LNCAP (cell line): ENCODE measurements around the gene DLGAP1.

ENCODE experiments used
- TF ChIP-seq, protein P1 (sequence below): fragments of 450-650 bp; IDR thresholded peaks from 2 replicates; pipeline ENCODE4 v1.5.1; 2017; ENCODE audit warnings: mild to moderate bottlenecking

DLGAP1 gene

DNA sequence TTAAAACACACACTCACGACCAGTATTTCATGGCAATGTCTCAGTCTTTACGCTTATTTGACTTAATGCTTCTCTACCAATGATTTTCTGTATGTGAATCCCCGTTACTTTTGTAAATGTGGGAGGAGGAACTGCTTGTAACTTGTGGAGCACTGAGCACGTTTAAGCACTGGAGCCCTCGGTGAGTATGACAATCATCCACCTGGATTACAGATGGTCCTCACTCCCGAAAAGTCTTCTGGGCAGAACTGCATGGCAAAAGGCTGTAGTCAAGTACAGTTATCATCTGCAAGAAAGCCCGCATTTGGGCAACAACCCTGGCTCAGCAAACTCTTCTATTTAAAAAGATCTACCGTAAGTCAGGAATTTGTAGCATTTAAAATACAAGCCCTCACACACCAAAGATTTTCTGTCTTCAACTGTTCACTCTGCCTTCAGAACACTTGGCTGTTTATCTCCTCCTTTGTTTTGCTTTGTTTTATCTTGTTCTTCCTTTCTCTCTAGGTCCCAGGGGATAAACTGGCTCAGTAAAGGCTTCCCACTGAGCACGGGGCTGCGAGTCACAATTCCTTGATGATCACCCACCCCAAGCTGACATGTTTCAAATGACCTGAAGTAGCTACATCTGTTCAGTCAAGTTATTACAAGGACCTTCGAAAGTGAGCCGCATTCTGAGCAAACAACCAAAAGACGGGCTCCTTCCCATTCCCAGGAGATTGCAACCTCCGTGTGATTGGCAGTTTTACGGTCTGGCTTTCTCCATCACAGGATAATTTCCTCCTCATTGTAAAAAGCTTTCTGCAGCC is 102.2 kb downstream of the DLGAP1 start:
- TF ChIP-seq, protein P1, sequence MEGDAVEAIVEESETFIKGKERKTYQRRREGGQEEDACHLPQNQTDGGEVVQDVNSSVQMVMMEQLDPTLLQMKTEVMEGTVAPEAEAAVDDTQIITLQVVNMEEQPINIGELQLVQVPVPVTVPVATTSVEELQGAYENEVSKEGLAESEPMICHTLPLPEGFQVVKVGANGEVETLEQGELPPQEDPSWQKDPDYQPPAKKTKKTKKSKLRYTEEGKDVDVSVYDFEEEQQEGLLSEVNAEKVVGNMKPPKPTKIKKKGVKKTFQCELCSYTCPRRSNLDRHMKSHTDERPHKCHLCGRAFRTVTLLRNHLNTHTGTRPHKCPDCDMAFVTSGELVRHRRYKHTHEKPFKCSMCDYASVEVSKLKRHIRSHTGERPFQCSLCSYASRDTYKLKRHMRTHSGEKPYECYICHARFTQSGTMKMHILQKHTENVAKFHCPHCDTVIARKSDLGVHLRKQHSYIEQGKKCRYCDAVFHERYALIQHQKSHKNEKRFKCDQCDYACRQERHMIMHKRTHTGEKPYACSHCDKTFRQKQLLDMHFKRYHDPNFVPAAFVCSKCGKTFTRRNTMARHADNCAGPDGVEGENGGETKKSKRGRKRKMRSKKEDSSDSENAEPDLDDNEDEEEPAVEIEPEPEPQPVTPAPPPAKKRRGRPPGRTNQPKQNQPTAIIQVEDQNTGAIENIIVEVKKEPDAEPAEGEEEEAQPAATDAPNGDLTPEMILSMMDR = no peak

DNA sequence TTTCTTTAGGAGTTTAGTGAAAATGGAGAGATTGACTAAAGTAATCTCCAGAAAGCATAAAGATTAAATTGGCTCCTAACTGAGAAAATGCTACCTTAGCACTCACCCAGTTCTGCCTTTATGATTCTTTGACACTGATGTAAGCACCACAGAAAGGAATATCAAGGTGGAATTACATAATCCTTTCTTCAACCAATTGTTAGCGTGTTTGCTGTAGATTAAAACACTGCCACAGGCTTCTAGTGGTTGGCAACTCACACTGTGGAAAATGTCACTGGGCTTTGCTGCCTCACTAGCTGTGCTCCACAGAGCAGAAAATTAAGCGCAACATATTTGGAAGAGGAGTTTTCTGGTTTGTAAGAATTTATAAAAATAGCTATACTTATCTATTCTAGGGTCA is 104.1 kb downstream of the DLGAP1 start:
- TF ChIP-seq, protein P1 = no peak

DNA sequence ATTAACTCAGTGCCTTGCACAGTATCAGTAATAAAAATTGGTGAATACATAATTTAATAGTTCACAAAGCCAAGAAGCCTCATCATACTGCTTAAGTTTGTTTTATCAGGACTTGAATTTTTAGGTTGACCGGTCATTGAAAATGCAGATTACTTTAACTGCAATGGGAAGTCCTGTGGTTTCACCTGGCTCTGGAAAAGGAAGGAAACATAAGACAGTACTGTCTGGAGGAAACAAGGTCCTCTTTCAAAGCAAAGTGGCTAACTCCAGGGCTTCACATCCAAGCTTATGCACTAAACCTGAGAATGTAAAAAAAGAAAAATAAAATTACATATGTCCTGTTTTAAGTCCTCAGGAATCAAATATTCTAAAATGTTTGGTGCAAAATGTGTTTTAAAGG is 119.7 kb downstream of the DLGAP1 start:
- TF ChIP-seq, protein P1 = no peak

DNA sequence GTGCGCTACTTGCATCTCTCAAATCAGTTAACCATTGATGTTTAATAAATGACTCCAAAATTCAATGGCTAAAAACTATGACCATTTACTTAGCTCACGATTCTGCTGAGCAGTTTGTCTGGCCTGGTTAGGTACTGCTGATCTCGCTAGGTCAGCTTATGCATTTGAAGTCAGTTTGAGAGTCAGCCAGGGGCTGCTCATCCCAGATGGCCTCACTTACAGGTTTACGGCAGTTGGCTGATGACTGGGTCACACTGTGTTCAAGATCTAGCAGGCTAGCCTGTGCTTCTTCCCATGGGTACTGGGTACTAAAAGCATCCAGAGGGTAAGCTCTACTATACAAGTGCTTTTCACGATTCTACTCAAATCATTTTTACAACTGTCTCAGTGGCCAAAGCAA is 122.1 kb downstream of the DLGAP1 start:
- TF ChIP-seq, protein P1 = no peak

DNA sequence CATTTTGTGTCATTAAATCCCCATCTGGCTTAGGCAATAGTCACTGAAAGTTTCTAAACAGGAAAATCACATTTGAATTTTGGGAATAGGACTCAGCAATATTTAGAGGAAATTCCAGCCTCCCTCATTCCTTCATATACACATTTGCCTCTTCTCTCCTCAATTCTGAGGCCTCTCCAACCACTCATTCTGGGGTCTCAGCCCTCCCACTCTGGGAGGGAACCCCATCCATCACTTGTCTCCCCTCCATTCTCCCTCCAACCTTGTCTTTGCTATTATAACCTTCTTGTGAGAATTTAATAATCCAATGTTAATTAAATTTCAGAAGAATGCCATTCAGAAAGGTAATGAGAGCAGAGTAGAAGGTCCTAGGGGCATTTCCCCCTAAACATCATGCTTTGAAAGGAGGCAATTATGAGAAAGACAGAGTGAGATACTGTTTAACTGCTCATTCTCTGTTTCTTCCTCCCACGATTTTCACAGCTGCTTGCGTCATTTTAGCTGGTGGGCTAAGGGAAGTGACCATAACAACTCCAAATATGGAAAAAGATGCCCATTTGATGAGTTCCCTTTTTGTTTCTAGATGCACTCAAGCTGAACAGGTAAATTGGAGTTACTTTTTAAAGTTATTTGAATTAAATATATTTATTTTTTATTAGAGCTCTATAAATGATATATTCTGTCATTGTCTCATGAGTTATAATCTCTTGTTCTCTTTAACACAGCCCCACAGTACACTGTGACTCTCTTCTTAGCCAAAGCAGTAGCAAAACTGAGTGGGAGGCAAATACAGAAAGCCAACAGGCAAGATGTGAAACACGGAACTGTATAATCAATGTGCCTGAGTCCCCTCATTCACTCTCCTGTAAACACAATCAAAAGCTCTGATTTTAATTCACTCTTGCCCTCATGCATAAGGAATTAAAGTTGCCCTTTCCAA is 135.1 kb downstream of the DLGAP1 start:
- TF ChIP-seq, protein P1 = no peak

DNA sequence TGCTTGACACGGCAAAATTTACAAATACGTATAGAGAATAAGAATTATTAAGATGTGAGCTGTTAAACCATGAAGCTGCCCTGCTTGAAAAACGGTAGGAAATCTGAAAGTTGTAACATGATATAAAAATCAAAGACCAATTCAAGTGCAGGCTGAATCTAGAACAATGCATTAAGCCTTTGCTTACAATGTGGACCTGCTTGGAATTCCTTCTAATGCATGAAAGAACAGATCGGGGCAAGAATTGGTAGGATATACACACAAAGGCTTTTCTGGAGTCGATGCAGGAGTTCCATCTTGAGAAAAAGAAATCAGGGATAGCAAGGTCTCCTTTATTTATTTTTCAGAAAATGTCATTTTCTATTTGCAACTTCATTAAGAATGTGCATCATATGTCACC is 136.8 kb downstream of the DLGAP1 start:
- TF ChIP-seq, protein P1 = no peak

DNA sequence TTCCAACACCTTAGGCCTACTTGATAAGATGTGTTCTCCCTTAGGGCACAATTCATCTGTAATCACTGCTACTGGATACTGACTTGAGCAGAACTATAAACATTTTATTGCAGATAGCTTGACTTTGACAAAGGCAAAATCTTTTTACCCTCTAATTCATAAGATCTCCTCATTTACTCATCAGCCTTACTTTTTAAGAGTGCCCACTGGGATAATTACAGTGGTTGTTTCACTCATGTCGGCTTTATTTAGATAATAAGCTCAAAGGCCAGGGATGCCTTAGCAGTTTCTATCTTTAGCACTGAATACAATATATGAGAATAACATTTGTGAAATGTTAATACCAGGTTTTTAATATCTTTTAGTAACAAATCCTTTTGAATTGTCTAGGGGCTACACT is 144.0 kb downstream of the DLGAP1 start:
- TF ChIP-seq, protein P1 = no peak
